ENCODE results near the gene PTGES3L.
A peak's percentile ranks its signal among the peaks of the same experiment; 100 is the strongest.
"Not testable (repeated sequence)": the region's sequence is repeated elsewhere in the genome, so short reads cannot be mapped to it uniquely, and the experiment has no call there.

Gene PTGES3L

DNA sequence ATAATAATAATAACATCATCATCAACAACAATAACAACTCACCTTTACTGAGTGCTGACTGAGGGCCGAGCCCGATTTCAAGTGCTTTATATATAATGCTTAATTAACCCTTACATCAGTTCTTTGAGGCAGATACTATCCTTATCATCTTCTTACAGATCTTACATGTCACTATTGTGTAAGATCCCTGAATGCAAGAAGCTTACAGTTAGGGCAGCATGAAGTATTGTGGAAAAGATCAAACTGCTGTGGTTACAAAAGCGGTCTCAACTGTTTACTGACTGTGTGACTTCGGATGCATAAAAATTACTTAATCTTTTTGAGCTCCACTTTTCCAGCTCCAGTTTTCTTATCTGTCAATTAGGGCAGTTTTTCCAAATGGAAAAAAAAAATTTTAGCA, 39.1 kb upstream of the PTGES3L start:
- ATAC-seq (no peak), DNase-seq (no peak)
- Mint-ChIP-seq H3K9me3 (no peaks in the 10 kb centered on the region), H3K4me1 (peaks cover 30% of the 10 kb centered on the region), H3K36me3 (ENCODE audit: low read depth) (no peaks in the 10 kb centered on the region), H3K4me3 (no peak overlapping the region), H3K27me3 (no peaks in the 10 kb centered on the region), H3K27ac (no peak overlapping the region)

DNA sequence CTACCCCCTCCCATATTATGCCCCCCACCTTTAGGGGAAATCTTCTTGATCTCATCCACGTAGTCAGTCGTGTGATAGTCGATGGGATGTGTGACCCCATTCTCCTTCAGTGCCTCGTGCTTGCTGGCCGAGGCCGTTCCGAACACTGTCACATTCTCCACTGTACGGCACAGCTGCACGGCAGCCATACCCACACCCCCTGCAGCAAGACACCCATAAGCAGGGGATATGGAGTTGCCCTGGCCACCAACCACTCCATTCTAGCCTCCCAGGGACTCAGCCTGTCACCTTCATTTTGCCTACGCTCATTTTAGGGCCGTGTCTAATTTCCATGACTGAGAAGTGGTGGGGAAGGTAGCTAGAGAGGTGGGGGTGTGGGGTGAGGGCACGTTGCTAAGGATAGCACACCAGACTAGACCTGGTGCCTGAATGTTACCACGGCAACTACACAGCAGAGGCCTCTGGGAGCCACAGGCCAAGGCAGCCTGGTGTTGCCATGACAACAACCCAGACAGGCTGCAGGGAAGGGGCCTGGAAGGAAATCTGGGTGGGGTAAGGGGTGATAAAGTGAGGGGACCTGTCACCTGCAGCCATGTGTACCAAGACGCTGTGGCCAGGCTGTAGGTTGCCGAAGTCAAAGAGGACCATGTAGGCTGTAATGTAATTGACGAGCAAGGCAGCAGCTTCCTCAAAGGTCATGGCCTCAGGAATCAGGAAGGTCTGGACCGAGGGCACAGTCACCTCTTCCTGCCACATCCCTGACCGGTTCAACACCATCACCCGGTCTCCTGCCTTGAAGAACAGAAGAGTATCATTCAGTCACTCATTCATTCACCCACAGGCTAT, 38.4 kb upstream of the PTGES3L start:
- Mint-ChIP-seq H3K9me3 (no peaks in the 10 kb centered on the region), H3K4me1 (peaks cover 28% of the 10 kb centered on the region), H3K36me3 (ENCODE audit: low read depth) (peaks cover 4% of the 10 kb centered on the region), H3K27ac (peak overlapping the region; percentile 16), H3K4me3 (no peak overlapping the region), H3K27me3 (no peaks in the 10 kb centered on the region)
- DNase-seq (no peak), ATAC-seq (no peak)

DNA sequence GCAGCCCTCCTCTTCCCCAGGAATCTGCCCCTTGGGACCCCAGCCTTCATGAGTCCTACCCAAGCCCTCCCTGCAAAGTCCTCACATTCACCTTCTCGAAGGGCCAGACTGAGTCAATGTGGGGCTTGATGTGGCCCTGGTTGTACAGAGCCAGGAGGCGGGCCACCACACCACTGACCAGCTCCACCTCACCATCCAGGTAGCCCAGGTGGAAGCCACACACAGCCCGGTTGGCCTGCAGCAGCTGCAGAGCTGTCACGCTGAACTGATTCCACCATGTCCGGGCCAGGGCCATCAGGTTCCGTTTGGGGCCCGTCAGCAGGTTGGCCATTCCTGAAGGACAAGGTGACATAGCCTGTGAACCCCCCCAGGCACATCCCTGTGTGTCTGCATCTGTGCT, 36.3 kb upstream of the PTGES3L start:
- ATAC-seq (no peak), DNase-seq (no peak)
- peaks cover 10% of the 10 kb centered on the region for H3K36me3 Mint-ChIP-seq (ENCODE audit: low read depth)
- peaks cover 19% of the 10 kb centered on the region for H3K4me1 Mint-ChIP-seq
- no peaks in the 10 kb centered on the region for H3K27me3 Mint-ChIP-seq
- H3K27ac Mint-ChIP-seq = no peak overlapping the region
- H3K9me3 Mint-ChIP-seq = no peaks in the 10 kb centered on the region
- H3K4me3 Mint-ChIP-seq = no peak overlapping the region

DNA sequence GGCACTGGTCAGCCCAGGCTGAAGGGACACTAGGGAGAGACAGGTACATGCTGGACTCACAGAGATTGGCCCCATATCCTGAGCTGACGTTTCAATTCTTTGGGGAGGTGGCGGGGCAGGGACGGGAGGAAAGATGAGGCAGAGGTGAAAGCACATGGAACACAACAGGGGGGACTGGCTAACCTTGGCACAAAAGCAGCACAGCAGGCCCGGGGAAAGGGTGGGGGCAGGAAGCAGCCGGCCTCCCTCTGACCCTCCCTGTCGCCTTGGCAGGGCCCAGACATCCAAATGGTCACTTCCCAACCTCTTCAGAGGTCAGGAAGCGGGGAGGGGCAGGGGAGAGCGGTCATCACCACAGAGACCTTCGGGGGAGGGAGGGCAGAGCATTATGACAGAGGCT, 35.7 kb upstream of the PTGES3L start:
- H3K27ac Mint-ChIP-seq = no peak overlapping the region
- H3K36me3 Mint-ChIP-seq (ENCODE audit: low read depth) = peaks cover 10% of the 10 kb centered on the region
- DNase-seq (no peak), ATAC-seq (no peak)
- no peaks in the 10 kb centered on the region for H3K27me3 Mint-ChIP-seq
- peaks cover 18% of the 10 kb centered on the region for H3K4me1 Mint-ChIP-seq
- H3K4me3 Mint-ChIP-seq = no peak overlapping the region
- no peaks in the 10 kb centered on the region for H3K9me3 Mint-ChIP-seq

DNA sequence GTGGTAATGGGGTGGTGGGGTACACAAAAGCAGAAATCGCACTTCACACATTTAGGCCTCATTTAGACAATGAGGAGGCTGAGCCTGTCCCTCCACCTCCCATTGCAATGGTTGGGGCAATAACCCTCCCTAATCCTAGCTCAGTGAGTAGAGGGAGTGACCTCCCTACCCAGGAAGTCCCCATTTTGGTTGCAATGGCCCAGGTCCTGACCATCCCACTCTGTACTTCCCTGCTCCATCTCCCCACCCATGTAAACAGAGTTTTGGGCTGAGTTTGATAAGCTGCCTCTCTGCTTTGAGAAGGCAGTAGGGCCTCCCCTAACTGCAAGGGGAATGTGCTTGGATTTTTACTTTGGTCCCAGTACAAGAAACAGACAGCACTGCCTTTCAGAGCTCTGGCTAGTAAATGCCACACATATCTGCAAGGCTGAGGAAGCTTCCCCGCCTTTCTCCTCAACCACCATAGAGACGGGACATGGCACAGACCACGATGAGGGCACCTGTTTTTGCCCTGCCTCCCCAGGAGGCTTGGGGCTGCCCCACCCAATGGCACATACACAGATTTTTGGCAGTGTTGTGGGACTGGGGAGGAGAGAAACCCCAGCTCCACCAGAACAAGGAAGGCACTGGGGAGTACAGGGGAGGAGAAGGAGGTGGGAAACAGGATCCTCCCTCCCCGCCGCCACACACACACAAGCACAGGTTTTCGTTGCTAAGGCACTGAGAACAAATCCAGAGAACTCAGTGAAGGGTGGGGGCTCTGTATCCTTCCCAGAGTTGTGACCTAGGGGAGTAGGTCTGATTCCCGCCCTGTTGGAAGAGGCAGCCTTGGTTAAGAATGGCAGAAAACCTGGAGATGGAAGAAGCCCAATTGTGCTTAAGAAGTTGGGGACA, 35.0 kb upstream of the PTGES3L start:
- peaks cover 18% of the 10 kb centered on the region for H3K4me1 Mint-ChIP-seq
- ATAC-seq (no peak), DNase-seq (no peak)
- peak overlapping the region; percentile 68 for H3K27ac Mint-ChIP-seq
- no peaks in the 10 kb centered on the region for H3K9me3 Mint-ChIP-seq
- no peaks in the 10 kb centered on the region for H3K27me3 Mint-ChIP-seq
- peaks cover 10% of the 10 kb centered on the region for H3K36me3 Mint-ChIP-seq (ENCODE audit: low read depth)
- no peak overlapping the region for H3K4me3 Mint-ChIP-seq

DNA sequence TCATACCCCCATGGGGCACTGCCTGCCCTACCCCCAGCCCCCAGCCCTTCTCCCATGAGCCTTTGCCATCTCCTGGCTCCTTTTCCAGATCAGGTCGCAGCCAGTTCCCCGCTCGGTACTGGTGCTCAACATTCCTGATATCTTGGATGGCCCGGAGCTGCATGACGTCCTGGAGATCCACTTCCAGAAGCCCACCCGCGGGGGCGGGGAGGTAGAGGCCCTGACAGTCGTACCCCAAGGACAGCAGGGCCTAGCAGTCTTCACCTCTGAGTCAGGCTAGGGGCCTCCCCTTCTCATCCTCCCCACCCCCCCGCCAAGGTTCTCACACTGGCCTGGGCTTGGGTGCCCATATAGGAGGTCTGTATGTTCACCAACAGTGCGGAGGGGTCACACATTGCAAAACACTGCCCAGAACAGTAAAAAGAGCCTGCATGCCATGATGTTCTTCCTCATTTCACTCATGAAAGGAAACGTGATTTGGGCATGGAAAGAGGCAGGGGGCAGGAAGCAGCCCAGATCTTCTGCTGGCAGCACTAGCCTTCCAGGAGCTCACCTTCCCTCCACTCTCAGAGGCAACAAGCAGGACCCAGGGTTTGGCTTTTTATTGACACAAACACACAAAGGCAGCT, 34.3 kb upstream of the PTGES3L start:
- Mint-ChIP-seq H3K4me3 (no peak overlapping the region), H3K36me3 (ENCODE audit: low read depth) (peaks cover 10% of the 10 kb centered on the region), H3K4me1 (peaks cover 13% of the 10 kb centered on the region), H3K27ac (no peak overlapping the region), H3K9me3 (no peaks in the 10 kb centered on the region), H3K27me3 (no peaks in the 10 kb centered on the region)
- DNase-seq (no peak), ATAC-seq (no peak)

DNA sequence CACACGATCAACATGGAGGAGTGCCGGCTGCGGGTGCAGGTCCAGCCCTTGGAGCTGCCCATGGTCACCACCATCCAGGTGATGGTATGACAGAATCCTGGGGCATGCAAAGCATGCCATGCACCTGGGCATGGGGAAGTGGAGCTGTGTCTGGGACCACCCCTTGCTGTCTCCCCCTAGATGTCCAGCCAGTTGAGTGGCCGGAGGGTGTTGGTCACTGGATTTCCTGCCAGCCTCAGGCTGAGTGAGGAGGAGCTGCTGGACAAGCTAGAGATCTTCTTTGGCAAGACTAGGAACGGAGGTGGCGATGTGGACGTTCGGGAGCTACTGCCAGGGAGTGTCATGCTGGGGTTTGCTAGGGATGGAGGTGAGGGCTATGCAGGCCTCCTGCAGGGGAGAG, 33.4 kb upstream of the PTGES3L start:
- peaks cover 10% of the 10 kb centered on the region for H3K36me3 Mint-ChIP-seq (ENCODE audit: low read depth)
- ATAC-seq = no peak
- no peak for DNase-seq
- H3K4me3 Mint-ChIP-seq = no peak overlapping the region
- H3K4me1 Mint-ChIP-seq = peaks cover 12% of the 10 kb centered on the region
- no peaks in the 10 kb centered on the region for H3K27me3 Mint-ChIP-seq
- H3K9me3 Mint-ChIP-seq = no peaks in the 10 kb centered on the region
- no peak overlapping the region for H3K27ac Mint-ChIP-seq

DNA sequence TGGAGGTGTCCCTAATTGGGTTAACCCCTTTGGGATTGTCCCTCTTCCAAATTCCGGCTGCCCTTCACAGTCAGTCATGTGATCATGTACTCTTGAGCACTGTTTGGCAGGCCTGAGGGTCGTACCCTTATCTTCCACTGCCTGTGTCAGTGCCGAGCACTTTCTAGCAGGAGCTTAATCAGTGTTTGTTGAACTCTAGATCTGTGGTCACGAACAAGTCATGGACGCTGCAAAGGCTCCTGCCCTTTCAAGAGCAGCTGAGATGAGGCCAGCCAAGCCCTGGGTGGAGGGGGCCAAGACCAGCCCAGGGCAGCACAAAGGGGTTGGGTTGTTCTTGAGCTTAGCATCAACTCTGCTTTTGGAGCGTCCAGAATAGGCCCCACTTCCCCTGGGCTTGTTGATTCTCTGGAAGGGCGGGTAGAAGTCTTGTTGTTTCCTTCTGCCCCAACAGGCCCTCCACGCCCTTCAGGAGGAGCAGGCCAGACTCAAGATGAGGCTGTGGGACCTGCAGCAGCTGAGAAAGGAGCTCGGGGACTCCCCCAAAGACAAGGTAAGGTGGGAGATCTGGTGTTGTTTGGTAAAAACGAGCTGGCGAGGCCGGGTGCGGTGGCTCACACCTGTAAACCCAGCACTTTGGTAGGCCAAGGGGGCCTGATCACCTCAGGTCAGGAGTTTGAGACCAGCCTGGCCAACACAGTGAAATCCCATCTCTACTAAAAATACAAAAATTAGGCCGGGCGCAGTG, 32.0 kb upstream of the PTGES3L start:
- Mint-ChIP-seq H3K27me3 (no peaks in the 10 kb centered on the region), H3K4me1 (peaks cover 20% of the 10 kb centered on the region), H3K4me3 (no peak overlapping the region), H3K27ac (no peak overlapping the region), H3K36me3 (ENCODE audit: low read depth) (peaks cover 10% of the 10 kb centered on the region), H3K9me3 (no peaks in the 10 kb centered on the region)
- DNase-seq = no peak
- no peak for ATAC-seq

DNA sequence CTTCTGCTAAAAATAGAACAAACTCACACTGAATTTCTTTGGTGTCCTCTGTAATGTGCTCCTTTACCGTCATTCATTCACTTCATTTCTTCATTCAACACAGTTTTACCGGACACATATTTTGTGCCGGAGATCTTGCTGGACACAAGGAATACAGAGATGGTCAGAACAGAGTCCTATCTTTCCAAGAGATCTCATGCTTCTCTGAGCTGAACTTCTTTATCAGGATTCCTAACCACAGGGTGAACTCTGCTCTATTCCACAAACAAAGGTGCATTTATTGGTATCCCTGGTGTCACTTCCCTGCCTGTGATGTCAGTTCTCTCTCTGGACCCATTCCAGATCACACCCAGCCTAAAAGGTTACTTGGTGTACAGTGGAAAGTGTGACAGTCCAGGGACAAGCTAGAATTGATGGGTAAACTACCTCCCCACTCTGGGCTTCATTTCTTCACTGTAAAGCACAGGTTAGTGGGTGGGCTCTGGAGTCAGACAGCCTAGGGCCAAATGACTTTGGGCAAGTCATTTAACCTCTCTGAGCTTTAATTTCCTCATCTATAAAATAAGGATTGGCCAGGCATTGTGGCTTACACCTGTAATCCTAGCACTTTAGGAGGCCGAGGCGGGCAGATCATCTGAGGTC, 30.9 kb upstream of the PTGES3L start:
- peaks cover 11% of the 10 kb centered on the region for H3K36me3 Mint-ChIP-seq (ENCODE audit: low read depth)
- no peak for ATAC-seq
- DNase-seq = no peak
- no peaks in the 10 kb centered on the region for H3K9me3 Mint-ChIP-seq
- peak overlapping the region; percentile 61 for H3K27ac Mint-ChIP-seq
- H3K4me1 Mint-ChIP-seq = peaks cover 27% of the 10 kb centered on the region
- no peak overlapping the region for H3K4me3 Mint-ChIP-seq
- H3K27me3 Mint-ChIP-seq = no peaks in the 10 kb centered on the region

DNA sequence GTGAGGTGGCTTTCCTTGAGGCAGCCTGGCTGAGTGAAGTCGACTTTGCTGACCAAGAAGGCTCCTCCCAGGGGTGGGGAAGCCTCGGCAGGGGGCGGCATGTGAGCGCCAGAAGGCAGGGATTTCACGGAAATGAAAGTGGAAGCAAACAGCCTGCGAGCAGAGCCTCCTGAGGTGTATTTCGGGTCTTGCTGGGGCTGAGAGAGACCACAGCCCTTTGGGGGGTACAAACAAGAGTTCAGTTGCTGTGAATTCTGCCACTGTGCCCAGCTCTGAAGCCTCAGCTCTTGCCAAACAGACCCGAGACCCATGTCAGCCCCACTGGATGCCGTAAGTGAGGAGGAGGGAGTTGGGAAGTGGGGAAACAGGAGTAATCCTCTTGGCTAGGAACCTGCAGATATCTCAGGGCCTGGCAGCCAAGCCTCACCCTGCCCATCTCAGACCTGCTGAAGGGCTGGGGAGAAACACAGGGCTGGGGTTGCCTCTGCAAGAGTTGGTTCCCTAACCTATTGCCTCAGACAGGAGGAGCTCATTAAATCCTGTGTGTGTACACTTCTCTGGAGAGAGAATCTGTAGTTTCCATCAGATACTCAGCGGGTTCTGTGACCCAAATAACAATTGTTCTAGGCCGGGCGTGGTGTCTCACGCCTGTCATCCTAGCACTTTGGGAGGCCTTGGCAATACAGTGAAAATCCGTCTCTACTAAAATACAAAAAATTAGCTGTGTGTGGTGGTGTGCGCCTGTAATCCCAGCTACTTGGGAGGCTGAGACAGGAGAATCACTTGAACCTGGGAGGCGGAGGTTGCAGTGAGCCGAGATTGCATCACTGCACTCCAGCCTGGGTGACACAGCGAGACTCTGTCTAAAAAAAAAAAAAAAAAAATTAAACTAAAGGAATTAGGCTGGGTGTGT, 27.0 kb upstream of the PTGES3L start, which contains the start of gene IFI35:
IFI35 (plus strand) TSS at position 146 of the 913 bp plus-strand sequence; CDS start at position 310, 164 bp downstream.
- H3K4me3 Mint-ChIP-seq = peak within 1 kb of the TSS; percentile 96
- H3K27me3 Mint-ChIP-seq = no peaks in the 10 kb centered on the region
- DNase-seq (peak; percentile 87), ATAC-seq (peak; percentile 94)
- H3K36me3 Mint-ChIP-seq (ENCODE audit: low read depth) = peaks cover 30% of the 10 kb centered on the region
- peaks cover 41% of the 10 kb centered on the region for H3K4me1 Mint-ChIP-seq
- H3K27ac Mint-ChIP-seq = peak within 1 kb of the TSS; percentile 97
- no peaks in the 10 kb centered on the region for H3K9me3 Mint-ChIP-seq

DNA sequence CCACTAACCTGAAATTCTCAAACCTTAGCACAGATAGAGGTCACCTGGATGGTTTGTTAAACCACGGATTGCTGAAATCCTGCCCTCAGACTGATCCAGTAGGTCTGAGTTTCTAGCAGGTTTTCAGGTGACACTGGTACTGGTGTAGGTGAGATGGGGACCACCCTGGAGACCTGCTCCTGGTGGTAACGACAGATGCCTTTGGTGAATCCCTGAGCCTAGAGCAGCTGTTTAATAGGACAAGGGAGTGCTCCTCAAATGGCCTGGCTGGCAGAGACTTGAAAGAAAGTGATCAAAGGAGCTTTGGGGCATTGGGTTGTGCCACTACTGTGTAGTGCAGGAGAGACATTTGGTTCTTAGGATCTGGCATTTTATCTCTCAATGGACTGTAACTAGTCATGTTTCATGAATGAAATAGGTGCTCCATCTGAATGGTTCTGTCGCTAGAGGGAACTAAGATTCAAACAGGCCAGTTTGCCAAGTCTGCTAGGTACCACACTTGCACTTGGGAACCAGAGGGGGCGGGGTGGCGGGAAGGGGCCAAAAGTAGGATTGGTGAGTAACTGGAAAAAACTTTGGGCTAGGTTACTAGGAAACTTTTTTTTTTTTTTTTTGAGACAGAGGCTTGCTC, 23.8 kb upstream of the PTGES3L start:
- Mint-ChIP-seq H3K36me3 (ENCODE audit: low read depth) (peaks cover 58% of the 10 kb centered on the region), H3K27me3 (no peaks in the 10 kb centered on the region), H3K9me3 (no peaks in the 10 kb centered on the region), H3K27ac (peak overlapping the region; percentile 39), H3K4me1 (peaks cover 50% of the 10 kb centered on the region), H3K4me3 (peak overlapping the region; percentile 26)
- ATAC-seq (no peak), DNase-seq (no peak)

DNA sequence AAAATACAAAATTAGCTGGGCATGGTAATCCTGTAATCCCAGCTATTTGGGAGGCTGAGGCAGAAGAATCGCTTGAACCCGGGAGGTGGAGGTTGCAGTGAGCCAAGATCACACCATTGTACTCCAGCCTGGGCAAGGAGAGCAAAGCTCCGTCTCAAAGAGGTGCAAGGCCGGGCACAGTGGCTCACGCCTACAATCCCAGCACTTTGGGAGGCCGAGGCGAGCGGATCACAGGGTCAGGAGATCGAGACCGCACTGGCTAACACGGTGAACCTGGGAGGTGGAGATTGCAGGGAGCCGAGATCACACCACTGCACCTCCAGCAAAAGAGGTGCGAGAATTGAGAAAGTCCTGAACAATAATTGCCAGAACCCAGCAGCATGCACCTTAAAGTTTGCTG, 21.0 kb upstream of the PTGES3L start:
- H3K9me3 Mint-ChIP-seq, H3K27me3 Mint-ChIP-seq, ATAC-seq, DNase-seq: not testable (repeated sequence)
- Mint-ChIP-seq H3K36me3 (ENCODE audit: low read depth) (peaks cover 63% of the 10 kb centered on the region), H3K27ac (peak overlapping the region; percentile 73), H3K4me1 (peaks cover 50% of the 10 kb centered on the region), H3K4me3 (peak overlapping the region; percentile 57)
